GM23338 (cell line): ENCODE data around the gene PFKFB3.
"Not testable (repeated sequence)": the region's sequence is repeated elsewhere in the genome, so short reads cannot be mapped to it uniquely, and the experiment has no call there.

Experiments used
- CTCF ChIP-seq, 2 experiments: fragments of 200-600 bp in 1 of 2; sonication (generic) in 1 of 2; conservative IDR thresholded peaks; 2 replicates each; pipeline versions ENCODE4 v1.5.1 to v1.6.1; 2016 to 2017; ENCODE audit warnings: antibody characterized with exemption in 2 of 2, low read depth in 2 of 2, mild to moderate bottlenecking in 2 of 2, moderate library complexity in 1 of 2
- POLR2AphosphoS5 ChIP-seq: IDR thresholded peaks from 2 replicates; pipeline ENCODE4 v1.6.1; 2016; ENCODE audit warnings: antibody characterized with exemption, low read depth
- REST ChIP-seq: IDR thresholded peaks from one replicate; pipeline ENCODE4 v1.6.1; 2018; ENCODE audit warnings: antibody characterized with exemption; ENCODE audit not compliant: unreplicated experiment

DNA sequence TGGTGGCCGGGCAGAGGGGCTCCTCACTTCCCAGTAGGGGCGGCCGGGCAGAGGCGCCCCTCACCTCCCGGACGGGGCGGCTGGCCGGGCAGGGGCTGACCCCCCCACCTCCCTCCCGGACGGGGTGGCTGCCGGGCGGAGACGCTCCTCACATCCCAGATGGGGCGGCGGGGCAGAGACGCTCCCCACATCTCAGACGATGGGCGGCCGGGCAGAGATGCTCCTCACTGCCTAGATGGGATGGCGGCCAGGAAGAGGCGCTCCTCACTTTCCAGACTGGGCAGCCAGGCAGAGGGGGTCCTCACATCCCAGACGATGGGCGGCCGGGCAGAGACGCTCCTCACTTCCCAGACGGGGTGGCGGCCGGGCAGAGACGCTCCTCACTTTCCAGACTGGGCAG is 3.8 kb downstream of the PFKFB3 start:
- not testable (repeated sequence) for TF ChIP-seq CTCF (conservative IDR thresholded peaks at IDR 0.05; ENCODE audit: low read depth in 2 of 2); POLR2AphosphoS5; REST
